HUES64 (cell line): ENCODE data around the gene VPS8.

ENCODE experiments used
- H3K27ac ChIP-seq: 2 replicates; pipeline ENCODE4 v1.7.0; 2013; ENCODE audit warnings: low read depth, low read length, inconsistent platforms
- H3K27me3 ChIP-seq: 2 replicates; pipeline ENCODE4 v1.6.1; 2013; ENCODE audit warnings: mild to moderate bottlenecking, low read length; ENCODE audit not compliant: insufficient read depth
- H3K36me3 ChIP-seq: 2 replicates; pipeline ENCODE4 v1.6.1; 2013; ENCODE audit warnings: mild to moderate bottlenecking, low read length; ENCODE audit not compliant: insufficient read depth
- H3K4me1 ChIP-seq: 2 replicates; pipeline ENCODE4 v1.6.1; 2013; ENCODE audit warnings: mild to moderate bottlenecking, low read length, moderate library complexity; ENCODE audit not compliant: insufficient read depth
- H3K4me3 ChIP-seq: 2 replicates; pipeline ENCODE4 v1.5.1; 2013; ENCODE audit warnings: mild to moderate bottlenecking, low read length, moderate library complexity
- H3K9ac ChIP-seq: 2 replicates; pipeline ENCODE4 v1.6.1; 2013; ENCODE audit warnings: mild to moderate bottlenecking, low read depth, low read length
- H3K9me3 ChIP-seq: 2 replicates; pipeline ENCODE4 v1.6.1; 2013; ENCODE audit warnings: low read depth, low read length; ENCODE audit not compliant: insufficient read depth
- WGBS: fragments of 150-250, 120-280 bp; methylation state at CpG from one replicate; pipeline ENCODE4 v1.1.7; 2013; ENCODE audit warnings: missing lambda C conversion rate; 5-methylcytosine and 5-hydroxymethylcytosine counted together

The VPS8 gene

GRCh38 chr3:184786280-184786941, 25.6 kb upstream of the VPS8 start:
- no peak overlapping the region for H3K4me3 ChIP-seq
- 68% methylated on average over 10 of the region's 10 CpGs for WGBS
- H3K27ac ChIP-seq = no peak overlapping the region
- H3K36me3 ChIP-seq = no peaks in the 10 kb centered on the region
- H3K9ac ChIP-seq = no peak overlapping the region; the same call in 1 of the 2 replicates
- H3K27me3 ChIP-seq = peaks cover 3% of the 10 kb centered on the region; the same call in 1 of the 2 replicates
- H3K9me3 ChIP-seq = no peaks in the 10 kb centered on the region
- H3K4me1 ChIP-seq = peaks cover 16% of the 10 kb centered on the region

DNA sequence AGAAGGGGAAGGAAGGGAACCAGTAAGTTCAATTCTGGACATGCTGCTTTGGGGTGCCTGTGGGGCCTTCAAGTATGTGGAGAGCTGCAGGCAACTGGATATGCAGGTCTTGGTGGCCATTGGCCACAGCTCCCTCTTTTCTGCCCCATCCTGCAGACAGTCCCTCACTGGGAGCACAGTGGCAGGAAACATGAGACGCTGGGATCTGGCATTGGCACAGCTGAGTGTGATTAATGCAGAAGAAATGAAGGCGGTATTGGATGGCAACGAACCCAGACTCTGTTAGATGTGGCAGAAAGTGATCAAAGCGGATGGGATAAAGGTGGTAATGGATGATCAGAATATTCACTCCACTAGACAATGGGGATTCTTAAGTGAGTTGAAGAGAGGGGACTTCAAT, 23.2 kb upstream of the VPS8 start:
- H3K27ac ChIP-seq = no peak overlapping the region
- no peaks in the 10 kb centered on the region for H3K36me3 ChIP-seq
- peaks cover 3% of the 10 kb centered on the region; the same call in 1 of the 2 replicates for H3K27me3 ChIP-seq
- no peaks in the 10 kb centered on the region for H3K9me3 ChIP-seq
- H3K4me1 ChIP-seq = peaks cover 16% of the 10 kb centered on the region
- WGBS = 89% methylated on average over 4 of the region's 4 CpGs
- H3K4me3 ChIP-seq = no peak overlapping the region
- no peak overlapping the region for H3K9ac ChIP-seq

GRCh38 chr3:184789314-184789998, 22.5 kb upstream of the VPS8 start:
- H3K36me3 ChIP-seq = no peaks in the 10 kb centered on the region
- H3K27ac ChIP-seq = no peak overlapping the region
- WGBS = 89% methylated on average over 5 of the region's 5 CpGs
- no peak overlapping the region for H3K9ac ChIP-seq
- no peak overlapping the region for H3K4me3 ChIP-seq
- peaks cover 3% of the 10 kb centered on the region; the same call in 1 of the 2 replicates for H3K27me3 ChIP-seq
- H3K9me3 ChIP-seq = no peaks in the 10 kb centered on the region
- peaks cover 16% of the 10 kb centered on the region for H3K4me1 ChIP-seq

DNA sequence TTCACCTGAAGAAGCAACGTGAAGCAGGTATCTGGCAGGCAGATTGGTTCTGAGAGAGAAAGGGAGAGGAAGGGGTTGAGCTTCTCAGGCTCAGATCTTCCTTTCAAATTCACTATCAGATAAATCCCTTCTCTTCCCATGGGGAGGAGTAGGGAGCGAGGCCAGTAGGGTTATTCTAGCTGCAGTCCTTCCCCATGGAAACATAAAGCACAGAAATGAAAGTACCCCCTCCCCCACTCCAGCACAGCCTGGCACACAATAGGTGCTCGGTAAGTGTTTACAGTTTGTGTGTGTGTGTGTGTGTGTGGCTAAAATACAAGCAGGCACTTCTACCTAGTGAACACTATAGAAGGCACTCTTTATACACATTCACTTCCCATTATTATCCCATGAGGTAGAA, 20.8 kb upstream of the VPS8 start:
- H3K27me3 ChIP-seq = no peaks in the 10 kb centered on the region
- H3K36me3 ChIP-seq = no peaks in the 10 kb centered on the region
- 25% methylated on average over 1 of the region's 3 CpGs for WGBS
- no peak overlapping the region for H3K27ac ChIP-seq
- H3K4me3 ChIP-seq = no peak overlapping the region
- peaks cover 8% of the 10 kb centered on the region; the same call in 1 of the 2 replicates for H3K4me1 ChIP-seq
- no peaks in the 10 kb centered on the region for H3K9me3 ChIP-seq
- H3K9ac ChIP-seq = no peak overlapping the region

- Histone ChIP-seq H3K9me3 (no peaks in the 10 kb centered on the region), H3K27me3 (no peaks in the 10 kb centered on the region), H3K4me3 (no peak overlapping the region), H3K4me1 (peaks cover 5% of the 10 kb centered on the region; the same call in 1 of the 2 replicates), H3K9ac (no peak overlapping the region), H3K36me3 (no peaks in the 10 kb centered on the region), H3K27ac (no peak overlapping the region)
- 55% methylated on average over 4 of the region's 4 CpGs for WGBS
These were observed 16.3 kb upstream of the VPS8 start for GRCh38 chr3:184795522-184796190.

GRCh38 chr3:184796551-184796950, 15.4 kb upstream of the VPS8 start:
- Histone ChIP-seq H3K27me3 (no peaks in the 10 kb centered on the region), H3K36me3 (no peaks in the 10 kb centered on the region), H3K4me3 (no peak overlapping the region), H3K9me3 (no peaks in the 10 kb centered on the region), H3K4me1 (no peaks in the 10 kb centered on the region), H3K27ac (no peak overlapping the region), H3K9ac (no peak overlapping the region)
- 61% methylated on average over 8 of the region's 8 CpGs for WGBS

DNA sequence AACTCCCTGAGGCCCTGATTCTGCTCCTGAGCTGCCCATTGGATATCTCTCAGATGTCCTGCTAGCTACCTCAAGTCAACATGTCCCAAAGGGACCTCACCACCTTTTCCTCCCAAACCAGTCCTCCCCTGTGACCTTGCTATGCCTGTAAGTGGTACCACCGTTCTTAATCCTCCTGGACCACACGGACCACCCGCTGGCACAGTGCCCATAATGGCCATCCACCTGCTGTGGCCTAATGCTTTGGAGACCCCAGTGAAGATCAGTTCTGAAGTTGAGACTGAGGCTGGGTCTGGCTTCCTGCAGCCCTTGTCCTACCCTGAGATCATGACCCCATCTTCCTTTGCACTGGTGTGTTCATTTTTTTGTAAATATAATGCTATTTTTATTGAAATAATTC, 15.0 kb upstream of the VPS8 start:
- Histone ChIP-seq H3K27ac (no peak overlapping the region), H3K4me1 (no peaks in the 10 kb centered on the region), H3K36me3 (no peaks in the 10 kb centered on the region), H3K27me3 (no peaks in the 10 kb centered on the region), H3K9me3 (no peaks in the 10 kb centered on the region), H3K9ac (no peak overlapping the region), H3K4me3 (no peak overlapping the region)
- WGBS = 91% methylated on average over 3 of the region's 3 CpGs

- no peaks in the 10 kb centered on the region for H3K4me1 ChIP-seq
- H3K27ac ChIP-seq = no peak overlapping the region
- H3K9me3 ChIP-seq = no peaks in the 10 kb centered on the region
- no peaks in the 10 kb centered on the region for H3K27me3 ChIP-seq
- H3K4me3 ChIP-seq = no peak overlapping the region
- 95% methylated on average over 3 of the region's 3 CpGs for WGBS
- no peak overlapping the region for H3K9ac ChIP-seq
- no peaks in the 10 kb centered on the region for H3K36me3 ChIP-seq
These were observed 13.8 kb upstream of the VPS8 start for GRCh38 chr3:184798120-184798519.

GRCh38 chr3:184800349-184800930, 11.5 kb upstream of the VPS8 start:
- Histone ChIP-seq H3K4me1 (no peaks in the 10 kb centered on the region), H3K4me3 (no peak overlapping the region)
- 85% methylated on average over 6 of the region's 6 CpGs for WGBS

GRCh38 chr3:184801241-184801785, 10.7 kb upstream of the VPS8 start:
- Histone ChIP-seq H3K36me3 (no peaks in the 10 kb centered on the region), H3K4me1 (no peaks in the 10 kb centered on the region), H3K27ac (no peak overlapping the region), H3K27me3 (no peaks in the 10 kb centered on the region), H3K4me3 (no peak overlapping the region), H3K9me3 (no peaks in the 10 kb centered on the region), H3K9ac (no peak overlapping the region)
- 76% methylated on average over 4 of the region's 4 CpGs for WGBS

More at GRCh38 chr3:184800349-184800930, 11.5 kb upstream of the VPS8 start:
- Histone ChIP-seq H3K9ac (no peak overlapping the region), H3K9me3 (no peaks in the 10 kb centered on the region), H3K27me3 (no peaks in the 10 kb centered on the region), H3K36me3 (no peaks in the 10 kb centered on the region), H3K27ac (no peak overlapping the region)

DNA sequence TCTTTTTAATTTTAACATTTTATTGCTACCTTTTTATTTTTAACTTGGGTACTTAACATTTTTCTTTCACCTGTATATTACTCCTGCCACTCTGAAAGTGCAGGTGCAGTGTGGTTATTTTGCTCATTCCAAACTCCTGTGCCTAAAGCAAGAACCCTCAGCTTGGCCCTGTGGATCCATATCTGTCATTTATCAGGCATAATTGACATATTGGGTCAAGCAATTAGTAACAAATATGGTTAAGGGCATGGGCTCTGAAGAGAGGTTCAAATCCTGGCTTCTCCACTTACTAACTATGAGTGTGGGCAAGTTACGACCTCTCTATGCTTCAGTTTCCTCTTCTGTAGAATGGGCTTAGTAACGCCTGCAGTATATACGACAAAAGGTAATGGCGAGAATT, 9.8 kb upstream of the VPS8 start:
- Histone ChIP-seq H3K27me3 (no peaks in the 10 kb centered on the region), H3K4me3 (no peak overlapping the region), H3K27ac (no peak overlapping the region), H3K4me1 (no peaks in the 10 kb centered on the region), H3K9ac (no peak overlapping the region), H3K9me3 (no peaks in the 10 kb centered on the region), H3K36me3 (no peaks in the 10 kb centered on the region)
- 95% methylated on average over 4 of the region's 4 CpGs for WGBS
